EL (cell line): ENCODE results near the gene KMT5C.
A peak's percentile ranks its signal among the peaks of the same experiment; 100 is the strongest.

Experiments used
- DNase-seq: peaks from one replicate; pipeline ENCODE4 v3.0.0-alpha.2; 2016

The KMT5C gene

GRCh38 chr19:55369653-55370304 is 30.1 kb downstream of the KMT5C start:
- peak; percentile 89 for DNase-seq

- DNase-seq = peak; percentile 83
Observed at GRCh38 chr19:55370305-55370988, 30.8 kb downstream of the KMT5C start, which contains the start of gene IL11. TSS of gene IL11 (minus strand) at chr19:55370463. CDS start at chr19:55370310, 153 bp downstream.

GRCh38 chr19:55372316-55373081 is 32.8 kb downstream of the KMT5C start:
- DNase-seq = peak; percentile 87

GRCh38 chr19:55373306-55373992 is 33.8 kb downstream of the KMT5C start:
- DNase-seq = peak; percentile 34

- peak; percentile 78 for DNase-seq
Observed at GRCh38 chr19:55373993-55374757, 34.5 kb downstream of the KMT5C start.

- no peak for DNase-seq
Observed at GRCh38 chr19:55376241-55376933, 36.7 kb downstream of the KMT5C start, which contains the start of gene TMEM190. TSS of gene TMEM190 (plus strand) at chr19:55376826. CDS start at chr19:55376854, 28 bp downstream.

- no peak for DNase-seq
Observed at GRCh38 chr19:55377356-55378131, 37.9 kb downstream of the KMT5C start.

GRCh38 chr19:55379174-55379573 is 39.5 kb downstream of the KMT5C start:
- DNase-seq = no peak

GRCh38 chr19:55382013-55382412 is 42.3 kb downstream of the KMT5C start:
- DNase-seq = no peak

- no peak for DNase-seq
Observed at GRCh38 chr19:55382522-55383054, 42.9 kb downstream of the KMT5C start.

- DNase-seq = peak; percentile 70
Observed at GRCh38 chr19:55383279-55384130, 43.8 kb downstream of the KMT5C start.

- DNase-seq = no peak
Observed at GRCh38 chr19:55384131-55384919, 44.6 kb downstream of the KMT5C start, which contains the start of gene TMEM238. TSS of gene TMEM238 (minus strand) at chr19:55384292. CDS start at chr19:55384259, 33 bp downstream.

GRCh38 chr19:55384920-55385723 is 45.4 kb downstream of the KMT5C start:
- DNase-seq = peak; percentile 97

- DNase-seq = peak; percentile 98
Observed at GRCh38 chr19:55385724-55386492, 46.2 kb downstream of the KMT5C start, which contains the start of gene RPL28. TSS of gene RPL28 (plus strand) at chr19:55385932. CDS start at chr19:55386358, 426 bp downstream.

- DNase-seq = no peak
Observed at GRCh38 chr19:55386493-55386971, 46.9 kb downstream of the KMT5C start.

GRCh38 chr19:55387736-55388497 is 48.2 kb downstream of the KMT5C start:
- DNase-seq = no peak
